ENCODE results near the gene PIGBOS1.

The PIGBOS1 gene

DNA sequence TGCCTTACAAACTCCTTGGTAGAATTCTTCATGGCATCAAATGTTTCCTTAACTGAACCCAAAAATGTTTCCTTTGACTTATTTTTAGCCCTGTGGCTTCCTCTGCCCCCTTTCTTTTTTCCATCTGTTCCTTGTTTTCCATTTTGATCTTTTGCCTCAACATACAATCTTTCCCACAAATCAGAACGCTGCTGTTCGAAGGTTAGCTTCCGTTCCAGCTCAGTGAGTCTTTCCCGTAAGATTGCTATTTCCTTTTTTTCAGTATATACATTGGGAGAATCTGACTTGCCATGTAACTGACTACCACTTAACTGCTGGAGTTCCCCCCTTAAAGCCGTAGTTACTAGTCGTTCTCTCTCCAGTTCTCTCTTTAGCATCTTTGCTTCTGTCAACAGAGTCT is 41.3 kb upstream of the PIGBOS1 start:
- Histone ChIP-seq H2BK15ac (ENCODE audit: low read length) (no peak overlapping the region), H3K4ac (ENCODE audit: low read length) (no peak overlapping the region), H3K4me2 (ENCODE audit: insufficient read depth, low read length, poor library complexity, severe bottlenecking) (no peak overlapping the region), H3K27me3 (ENCODE audit: control insufficient read depth in 3 of 3, insufficient read depth in 3 of 3, low read depth in 1 of 3, low read length in 3 of 3) (no peaks in the 10 kb centered on the region), H3K36me3 (replicated peaks in 1 of 2; ENCODE audit: control insufficient read depth in 2 of 2, insufficient read depth in 2 of 2, low read length in 2 of 2) (no peaks in the 10 kb centered on the region), H3K18ac (ENCODE audit: low read length) (no peak overlapping the region), H3K9me3 (replicated peaks in 1 of 2; ENCODE audit: control insufficient read depth in 2 of 2, insufficient read depth in 1 of 2, low read depth in 1 of 2, low read length in 2 of 2) (no peaks in the 10 kb centered on the region), H2AK5ac (ENCODE audit: low read depth, low read length) (no peak overlapping the region), H3K4me1 (ENCODE audit: control insufficient read depth in 2 of 2, insufficient read depth in 1 of 2, low read depth in 1 of 2, low read length in 2 of 2) (no peaks in the 10 kb centered on the region), H2BK12ac (ENCODE audit: low read length) (no peak overlapping the region), H3K14ac (ENCODE audit: low read length) (no peak overlapping the region), H2BK120ac (ENCODE audit: low read depth, low read length) (no peak overlapping the region), H2AFZ (ENCODE audit: low read length) (no peak overlapping the region), H2BK5ac (ENCODE audit: low read length) (no peak overlapping the region), H3K4me3 (ENCODE audit: low read length in 2 of 2) (no peak overlapping the region), H3K9ac (ENCODE audit: low read depth, low read length, poor library complexity) (no peak overlapping the region), H3K27ac (replicated peaks; ENCODE audit: low read length) (no peak overlapping the region), H4K91ac (ENCODE audit: low read depth, low read length, poor library complexity) (no peak overlapping the region), H3K23ac (ENCODE audit: low read depth, low read length, poor library complexity) (no peak overlapping the region), H3K79me1 (ENCODE audit: low read depth, low read length) (no peaks in the 10 kb centered on the region), H4K8ac (ENCODE audit: low read depth, low read length) (no peak overlapping the region)
- DNase-seq (ENCODE audit: low spot score): no peak
- no CpG with 5 or more reads among the region's 6 CpGs for WGBS, 2 donors (ENCODE audit: extremely low coverage in 2 of 2, insufficient read length in 2 of 2, insufficient replicate concordance in 1 of 2)

- no peak overlapping the region for H3K18ac ChIP-seq (ENCODE audit: low read length)
- H3K14ac ChIP-seq (ENCODE audit: low read length): no peak overlapping the region
- H2BK5ac ChIP-seq (ENCODE audit: low read length): no peak overlapping the region
- no peak overlapping the region for H3K4me2 ChIP-seq (ENCODE audit: insufficient read depth, low read length, poor library complexity, severe bottlenecking)
- no peak overlapping the region for H2BK15ac ChIP-seq (ENCODE audit: low read length)
- H3K23ac ChIP-seq (ENCODE audit: low read depth, low read length, poor library complexity): no peak overlapping the region
- no peak for DNase-seq (ENCODE audit: low spot score)
- H3K9me3 ChIP-seq (replicated peaks in 1 of 2; ENCODE audit: control insufficient read depth in 2 of 2, insufficient read depth in 1 of 2, low read depth in 1 of 2, low read length in 2 of 2): no peaks in the 10 kb centered on the region
- no peak overlapping the region for H2BK120ac ChIP-seq (ENCODE audit: low read depth, low read length)
- H3K79me1 ChIP-seq (ENCODE audit: low read depth, low read length): no peaks in the 10 kb centered on the region
- H3K9ac ChIP-seq (ENCODE audit: low read depth, low read length, poor library complexity): no peak overlapping the region
- H3K36me3 ChIP-seq (replicated peaks in 1 of 2; ENCODE audit: control insufficient read depth in 2 of 2, insufficient read depth in 2 of 2, low read length in 2 of 2): no peaks in the 10 kb centered on the region
- no peak overlapping the region for H3K4ac ChIP-seq (ENCODE audit: low read length)
- H3K4me1 ChIP-seq (ENCODE audit: control insufficient read depth in 2 of 2, insufficient read depth in 1 of 2, low read depth in 1 of 2, low read length in 2 of 2): no peaks in the 10 kb centered on the region
- no peak overlapping the region for H2BK12ac ChIP-seq (ENCODE audit: low read length)
- no peak overlapping the region for H3K27ac ChIP-seq (replicated peaks; ENCODE audit: low read length)
- no peak overlapping the region for H2AFZ ChIP-seq (ENCODE audit: low read length)
- no peak overlapping the region for H3K4me3 ChIP-seq (ENCODE audit: low read length in 2 of 2)
- H2AK5ac ChIP-seq (ENCODE audit: low read depth, low read length): no peak overlapping the region
- no peak overlapping the region for H4K91ac ChIP-seq (ENCODE audit: low read depth, low read length, poor library complexity)
- no peak overlapping the region for H4K8ac ChIP-seq (ENCODE audit: low read depth, low read length)
- H3K27me3 ChIP-seq (ENCODE audit: control insufficient read depth in 3 of 3, insufficient read depth in 3 of 3, low read depth in 1 of 3, low read length in 3 of 3): no peaks in the 10 kb centered on the region
Observed at GRCh38 chr15:55358471-55358870, 39.5 kb upstream of the PIGBOS1 start.

GRCh38 chr15:55357774-55358173 is 38.9 kb upstream of the PIGBOS1 start:
- H4K91ac ChIP-seq (ENCODE audit: low read depth, low read length, poor library complexity): no peak overlapping the region
- H2BK12ac ChIP-seq (ENCODE audit: low read length): no peak overlapping the region
- H3K23ac ChIP-seq (ENCODE audit: low read depth, low read length, poor library complexity): no peak overlapping the region
- no peak overlapping the region for H4K8ac ChIP-seq (ENCODE audit: low read depth, low read length)
- no CpG with 5 or more reads among the region's 2 CpGs for WGBS, 2 donors (ENCODE audit: extremely low coverage in 2 of 2, insufficient read length in 2 of 2, insufficient replicate concordance in 1 of 2)
- no peak overlapping the region for H2BK5ac ChIP-seq (ENCODE audit: low read length)
- H3K79me1 ChIP-seq (ENCODE audit: low read depth, low read length): no peaks in the 10 kb centered on the region
- no peak overlapping the region for H2BK120ac ChIP-seq (ENCODE audit: low read depth, low read length)
- H3K27me3 ChIP-seq (ENCODE audit: control insufficient read depth in 3 of 3, insufficient read depth in 3 of 3, low read depth in 1 of 3, low read length in 3 of 3): no peaks in the 10 kb centered on the region
- H3K4me2 ChIP-seq (ENCODE audit: insufficient read depth, low read length, poor library complexity, severe bottlenecking): no peak overlapping the region
- H2AFZ ChIP-seq (ENCODE audit: low read length): no peak overlapping the region
- H2BK15ac ChIP-seq (ENCODE audit: low read length): no peak overlapping the region
- no peaks in the 10 kb centered on the region for H3K9me3 ChIP-seq (replicated peaks in 1 of 2; ENCODE audit: control insufficient read depth in 2 of 2, insufficient read depth in 1 of 2, low read depth in 1 of 2, low read length in 2 of 2)
- no peak overlapping the region for H3K14ac ChIP-seq (ENCODE audit: low read length)
- DNase-seq (ENCODE audit: low spot score): no peak
- no peak overlapping the region for H3K9ac ChIP-seq (ENCODE audit: low read depth, low read length, poor library complexity)
- H3K4me1 ChIP-seq (ENCODE audit: control insufficient read depth in 2 of 2, insufficient read depth in 1 of 2, low read depth in 1 of 2, low read length in 2 of 2): no peaks in the 10 kb centered on the region
- no peak overlapping the region for H3K4me3 ChIP-seq (ENCODE audit: low read length in 2 of 2)
- H2AK5ac ChIP-seq (ENCODE audit: low read depth, low read length): no peak overlapping the region
- no peak overlapping the region for H3K4ac ChIP-seq (ENCODE audit: low read length)
- H3K27ac ChIP-seq (replicated peaks; ENCODE audit: low read length): no peak overlapping the region
- no peak overlapping the region for H3K18ac ChIP-seq (ENCODE audit: low read length)
- no peaks in the 10 kb centered on the region for H3K36me3 ChIP-seq (replicated peaks in 1 of 2; ENCODE audit: control insufficient read depth in 2 of 2, insufficient read depth in 2 of 2, low read length in 2 of 2)

- Histone ChIP-seq H2AFZ (ENCODE audit: low read length) (no peak overlapping the region), H3K4me2 (ENCODE audit: insufficient read depth, low read length, poor library complexity, severe bottlenecking) (no peak overlapping the region), H3K36me3 (replicated peaks in 1 of 2; ENCODE audit: control insufficient read depth in 2 of 2, insufficient read depth in 2 of 2, low read length in 2 of 2) (no peaks in the 10 kb centered on the region), H3K9ac (ENCODE audit: low read depth, low read length, poor library complexity) (no peak overlapping the region), H2BK15ac (ENCODE audit: low read length) (no peak overlapping the region), H3K4ac (ENCODE audit: low read length) (no peak overlapping the region), H2BK5ac (ENCODE audit: low read length) (no peak overlapping the region), H2BK120ac (ENCODE audit: low read depth, low read length) (no peak overlapping the region), H3K14ac (ENCODE audit: low read length) (no peak overlapping the region), H2BK12ac (ENCODE audit: low read length) (no peak overlapping the region), H3K9me3 (replicated peaks in 1 of 2; ENCODE audit: control insufficient read depth in 2 of 2, insufficient read depth in 1 of 2, low read depth in 1 of 2, low read length in 2 of 2) (no peaks in the 10 kb centered on the region), H3K18ac (ENCODE audit: low read length) (no peak overlapping the region), H3K4me3 (ENCODE audit: low read length in 2 of 2) (no peak overlapping the region), H2AK5ac (ENCODE audit: low read depth, low read length) (no peak overlapping the region), H3K27ac (replicated peaks; ENCODE audit: low read length) (no peak overlapping the region), H3K23ac (ENCODE audit: low read depth, low read length, poor library complexity) (no peak overlapping the region), H3K79me1 (ENCODE audit: low read depth, low read length) (no peaks in the 10 kb centered on the region), H4K8ac (ENCODE audit: low read depth, low read length) (no peak overlapping the region), H3K4me1 (ENCODE audit: control insufficient read depth in 2 of 2, insufficient read depth in 1 of 2, low read depth in 1 of 2, low read length in 2 of 2) (no peaks in the 10 kb centered on the region), H3K27me3 (ENCODE audit: control insufficient read depth in 3 of 3, insufficient read depth in 3 of 3, low read depth in 1 of 3, low read length in 3 of 3) (no peaks in the 10 kb centered on the region), H4K91ac (ENCODE audit: low read depth, low read length, poor library complexity) (no peak overlapping the region)
- WGBS, 2 donors (ENCODE audit: extremely low coverage in 2 of 2, insufficient read length in 2 of 2, insufficient replicate concordance in 1 of 2): no CpG with 5 or more reads among the region's 5 CpGs
- no peak for DNase-seq (ENCODE audit: low spot score)
Observed at GRCh38 chr15:55356985-55357585, 38.2 kb upstream of the PIGBOS1 start.

All from neuronal stem cell (in vitro differentiated cells).